Inflammatory macrophage treated with lipopolysaccharide for 4 hours (primary cell): ENCODE results near the gene CRIP2.

Experiments used
- DNase-seq: peaks from one replicate; pipeline ENCODE4 v3.0.0-alpha.2; 2020

CRIP2 gene

GRCh38 chr14:105445290-105445689 lies 29.3 kb upstream of the CRIP2 start:
- DNase-seq, result no peak

DNA sequence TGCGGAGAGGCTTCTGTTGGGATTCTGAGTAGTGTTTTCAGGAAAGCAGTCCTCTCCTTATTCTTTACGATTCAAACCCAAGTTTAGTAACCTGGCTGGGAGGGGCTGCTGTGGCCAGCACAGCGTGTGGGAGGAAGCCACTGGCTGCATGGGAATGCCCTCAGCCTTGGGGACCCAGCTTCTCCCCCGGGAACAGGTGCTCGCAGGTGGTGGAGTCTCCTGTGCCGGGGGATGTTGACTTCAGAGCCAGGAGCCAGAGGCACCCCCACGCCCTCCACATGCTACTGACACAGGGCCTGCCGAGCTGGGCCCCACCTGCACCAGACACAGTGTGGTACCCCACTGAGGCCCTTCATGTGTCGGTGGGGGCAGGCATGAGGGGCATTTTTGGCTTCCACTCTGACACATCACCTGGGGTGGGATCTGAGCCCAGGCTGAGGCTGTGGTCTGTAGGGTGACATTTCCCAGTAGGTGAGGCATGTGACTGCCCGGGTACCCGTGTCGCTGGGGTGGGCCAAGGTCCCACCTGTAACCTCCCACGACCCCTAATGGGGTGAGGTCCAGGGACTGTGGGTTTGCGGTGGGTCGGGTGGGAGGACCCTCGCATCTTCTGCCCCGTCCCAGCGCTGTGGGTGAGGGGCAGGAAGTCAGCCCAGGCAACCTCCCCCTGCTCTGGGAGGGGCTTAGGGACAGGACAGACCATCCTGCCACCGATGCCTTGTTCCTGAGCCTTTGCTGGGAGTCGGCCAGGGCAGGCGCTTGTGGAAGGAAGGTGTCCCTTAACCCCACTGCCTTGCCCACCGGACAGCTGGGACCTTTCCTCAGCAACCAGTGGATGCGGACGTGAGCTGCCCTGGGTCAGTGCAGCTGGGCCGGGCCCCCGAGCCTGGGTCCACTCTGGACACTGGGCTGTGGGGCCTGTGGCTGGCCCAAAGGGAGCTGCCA lies 28.4 kb upstream of the CRIP2 start:
- no peak for DNase-seq

DNA sequence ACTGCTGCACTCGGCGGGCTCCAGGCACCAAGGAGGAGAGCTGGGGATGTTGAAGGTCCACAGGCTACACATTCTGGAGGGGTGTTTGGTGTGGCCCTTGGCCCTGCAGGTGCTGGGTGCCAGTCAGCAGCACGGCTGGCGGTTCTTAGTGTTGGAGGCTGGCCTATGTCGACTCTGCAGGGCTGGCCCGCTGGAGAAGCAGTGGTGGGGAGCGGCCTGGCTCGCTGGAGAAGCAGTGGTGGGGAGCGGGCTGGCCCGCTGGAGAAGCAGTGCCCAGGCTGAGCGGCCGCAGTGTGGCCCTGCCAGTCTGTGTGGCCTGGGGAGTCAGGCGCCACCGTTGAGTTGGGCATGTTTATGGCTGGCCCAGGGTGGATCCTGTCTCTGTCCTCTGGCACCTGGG lies 27.6 kb upstream of the CRIP2 start:
- no peak for DNase-seq

GRCh38 chr14:105447651-105448640 lies 26.7 kb upstream of the CRIP2 start:
- DNase-seq, result no peak

DNA sequence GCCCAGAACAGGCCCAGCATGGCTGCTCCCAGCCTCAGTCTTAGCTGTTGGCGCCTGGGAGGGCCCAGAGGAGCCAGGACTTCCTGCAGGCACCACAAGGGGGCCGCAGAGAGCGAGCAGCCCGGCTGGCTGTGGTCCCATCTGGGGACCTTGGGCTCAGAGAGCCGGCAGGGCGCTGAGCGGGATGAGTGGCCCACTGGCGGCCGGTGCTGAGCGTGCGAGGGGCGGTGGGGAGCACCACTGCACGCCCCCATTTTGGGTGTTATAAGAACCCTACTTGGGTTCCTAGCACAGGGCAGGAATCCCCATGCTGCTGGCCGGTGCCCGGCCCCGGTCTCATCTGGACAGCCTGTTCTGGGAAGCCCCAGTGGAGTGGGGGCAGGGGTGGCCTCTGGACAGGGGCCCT lies 25.9 kb upstream of the CRIP2 start:
- peak; percentile 38 for DNase-seq

DNA sequence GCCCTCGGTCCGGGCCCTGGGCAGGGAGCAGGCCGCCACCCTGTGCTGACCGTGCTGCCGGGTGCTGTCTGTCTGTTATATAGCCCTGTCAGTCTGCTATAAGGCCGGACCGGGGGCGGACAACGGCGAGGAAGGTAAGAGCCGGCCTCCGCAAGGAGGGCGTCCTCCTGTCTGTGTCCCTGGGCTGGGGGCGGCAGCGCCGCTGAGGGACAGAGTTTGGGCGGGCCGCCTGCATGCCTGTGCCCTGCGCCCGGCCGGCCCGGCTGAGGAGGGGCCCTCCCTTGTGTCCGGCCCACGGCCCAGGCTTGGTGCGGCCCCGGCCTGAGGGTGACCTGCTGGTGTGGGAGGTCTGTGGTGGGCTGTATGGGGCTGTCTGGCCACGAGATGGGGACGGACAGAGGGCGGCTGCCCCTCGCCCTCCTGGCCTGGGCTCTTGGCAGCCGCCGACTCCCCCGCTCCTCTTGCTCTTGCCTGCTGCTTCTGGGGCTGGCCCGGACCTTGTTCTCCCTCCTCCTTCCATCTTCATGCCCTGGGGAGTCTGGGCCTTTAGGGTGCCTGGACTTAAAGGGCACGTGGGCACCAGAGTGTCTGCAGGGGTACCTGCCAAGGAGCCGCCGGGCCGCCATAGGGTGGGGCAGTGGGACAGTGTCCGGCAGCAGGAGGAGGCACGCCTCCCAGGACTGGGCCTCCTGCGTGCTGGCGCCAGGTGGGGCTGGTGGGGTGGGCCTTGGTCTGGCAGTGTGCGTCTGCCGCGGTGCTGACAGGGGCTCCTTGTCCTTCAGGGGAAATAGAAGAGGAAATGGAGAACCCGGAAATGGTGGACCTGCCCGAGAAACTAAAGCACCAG lies 25.1 kb upstream of the CRIP2 start:
- DNase-seq, result no peak

GRCh38 chr14:105450123-105450505 lies 24.5 kb upstream of the CRIP2 start:
- no peak for DNase-seq

- DNase-seq, result no peak
Measured at GRCh38 chr14:105450864-105451720, 23.5 kb upstream of the CRIP2 start.

DNA sequence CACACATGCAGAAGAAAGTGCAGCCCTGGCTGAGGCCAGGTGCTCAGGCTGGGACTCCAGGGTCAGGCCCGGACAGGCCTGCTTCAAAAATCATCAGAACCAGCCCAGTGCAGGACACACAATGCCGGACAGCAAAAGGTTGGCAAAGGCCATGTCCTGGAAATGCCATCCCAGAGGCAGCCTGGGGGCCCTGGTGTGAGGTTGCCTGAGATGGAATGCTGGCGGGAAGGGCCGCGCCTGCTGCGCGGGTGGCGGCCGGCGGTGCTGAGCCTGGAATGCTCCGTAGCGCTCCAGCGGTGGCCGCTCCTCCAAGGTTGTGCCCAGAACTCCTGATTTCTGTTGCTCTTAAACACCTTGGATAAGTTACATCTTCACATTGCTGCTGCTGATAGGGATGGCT lies 21.7 kb upstream of the CRIP2 start:
- DNase-seq, result no peak

DNA sequence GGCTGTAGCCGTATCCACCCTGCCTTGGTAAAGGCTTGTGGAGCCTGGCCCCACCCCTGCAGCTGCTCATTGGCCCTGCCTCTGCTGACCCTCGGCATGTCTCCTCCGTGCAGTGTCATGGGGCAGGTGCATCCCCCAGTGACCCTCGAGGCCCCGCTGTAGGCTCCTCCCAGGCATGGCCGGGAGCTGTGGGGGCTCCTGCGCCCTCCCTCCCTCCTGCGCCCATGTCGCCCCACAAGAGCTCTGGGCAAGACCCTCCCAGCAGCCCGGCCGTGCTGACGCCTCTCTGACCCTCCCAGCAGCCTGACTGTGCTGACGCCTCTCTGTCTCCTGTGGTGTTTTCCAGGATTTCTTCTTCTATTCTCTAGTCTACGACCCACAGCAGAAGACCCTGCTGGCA lies 20.8 kb upstream of the CRIP2 start:
- no peak for DNase-seq

- no peak for DNase-seq
Measured at GRCh38 chr14:105455086-105455640, 19.5 kb upstream of the CRIP2 start.

GRCh38 chr14:105455766-105456660 lies 18.6 kb upstream of the CRIP2 start:
- no peak for DNase-seq

- no peak for DNase-seq
Measured at GRCh38 chr14:105456736-105457617, 17.6 kb upstream of the CRIP2 start.

- no peak for DNase-seq
Measured at GRCh38 chr14:105458010-105458409, 16.6 kb upstream of the CRIP2 start.

- DNase-seq, result no peak
Measured at GRCh38 chr14:105458571-105458970, 16.1 kb upstream of the CRIP2 start.

DNA sequence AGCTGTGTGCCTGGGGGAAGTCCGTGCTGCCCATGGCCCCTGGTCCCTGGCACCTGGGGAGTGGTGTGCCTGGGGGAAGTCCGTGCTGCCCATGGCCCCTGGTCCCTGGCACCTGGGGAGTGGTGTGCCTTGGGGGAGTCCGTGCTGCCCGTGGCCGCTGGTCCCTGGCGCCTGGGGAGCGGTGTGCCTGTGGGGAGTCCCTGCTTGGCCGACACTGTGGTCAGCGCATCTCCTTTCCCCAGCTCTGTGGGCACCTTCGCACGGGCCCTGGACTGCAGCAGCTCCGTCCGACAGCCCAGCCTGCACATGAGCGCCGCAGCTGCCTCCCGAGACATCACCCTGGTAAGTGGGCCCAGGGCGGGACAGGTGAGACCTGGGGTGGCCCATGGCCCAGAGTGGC lies 14.5 kb upstream of the CRIP2 start:
- DNase-seq, result no peak

DNA sequence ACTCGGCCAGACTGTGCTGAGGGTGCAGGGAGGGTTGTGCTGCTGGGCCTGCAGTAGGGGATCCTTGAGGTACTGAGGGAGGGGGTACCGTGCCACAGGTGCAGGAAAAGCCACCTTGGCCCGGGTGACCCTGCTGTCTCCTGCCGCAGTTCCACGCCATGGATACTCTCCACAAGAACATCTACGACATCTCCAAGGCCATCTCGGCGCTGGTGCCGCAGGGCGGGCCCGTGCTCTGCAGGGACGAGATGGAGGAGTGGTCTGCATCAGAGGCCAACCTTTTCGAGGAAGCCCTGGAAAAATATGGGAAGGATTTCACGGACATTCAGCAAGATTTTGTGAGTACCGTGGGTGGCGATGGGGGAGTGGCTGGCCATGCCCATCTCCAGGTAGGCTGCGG lies 14.0 kb upstream of the CRIP2 start:
- no peak for DNase-seq

- no peak for DNase-seq
Measured at GRCh38 chr14:105461903-105462302, 12.7 kb upstream of the CRIP2 start.

GRCh38 chr14:105464501-105464900 lies 10.1 kb upstream of the CRIP2 start:
- DNase-seq, result no peak
